ENCODE results near the gene CDK5RAP1.

- no peak for TF ChIP-seq EZH2phosphoT487 (IDR thresholded peaks at IDR 0.05; ENCODE audit: low read depth)
- no peak for TF ChIP-seq CTCF (IDR thresholded peaks at IDR 0.05; ENCODE audit: low read depth, low read length)
Observed at GRCh38 chr20:33359399-33360261, 41.7 kb downstream of the CDK5RAP1 start.

Measured in OCI-LY3 (cell line).